ENCODE measurements around the gene HIP1.
"Not testable (repeated sequence)": the region's sequence is repeated elsewhere in the genome, so short reads cannot be mapped to it uniquely, and the experiment has no call there.

HIP1 gene

GRCh38 chr7:75575488-75576121, 163.1 kb downstream of the HIP1 start:
- DNase-seq (ENCODE audit: low spot score): no peak
- no peak for TF ChIP-seq CTCF (IDR thresholded peaks at IDR 0.05; ENCODE audit: poor library complexity, severe bottlenecking)

GRCh38 chr7:75573477-75574019, 165.2 kb downstream of the HIP1 start:
- Histone ChIP-seq H3K36me3 (ENCODE audit: low read depth) (no peaks in the 10 kb centered on the region), H3K9me3 (ENCODE audit: severe bottlenecking) (no peaks in the 10 kb centered on the region), H3K27me3 (ENCODE audit: insufficient read depth, poor library complexity, severe bottlenecking) (no peaks in the 10 kb centered on the region), H3K4me1 (ENCODE audit: insufficient read depth, poor library complexity, severe bottlenecking) (no peaks in the 10 kb centered on the region), H3K27ac (ENCODE audit: poor library complexity, severe bottlenecking) (no peak overlapping the region), H3K4me3 (ENCODE audit: severe bottlenecking) (no peak overlapping the region)
- ATAC-seq (ENCODE audit: low read depth): no peak
- DNase-seq (ENCODE audit: low spot score): no peak
- no peak for TF ChIP-seq CTCF (IDR thresholded peaks at IDR 0.05; ENCODE audit: poor library complexity, severe bottlenecking)

More at GRCh38 chr7:75575488-75576121, 163.1 kb downstream of the HIP1 start:
- H3K9me3 ChIP-seq (ENCODE audit: severe bottlenecking): no peaks in the 10 kb centered on the region
- H3K27ac ChIP-seq (ENCODE audit: poor library complexity, severe bottlenecking): no peak overlapping the region
- H3K36me3 ChIP-seq (ENCODE audit: low read depth): no peaks in the 10 kb centered on the region
- no peak for ATAC-seq (ENCODE audit: low read depth)
- no peak overlapping the region for H3K4me3 ChIP-seq (ENCODE audit: severe bottlenecking)
- no peaks in the 10 kb centered on the region for H3K27me3 ChIP-seq (ENCODE audit: insufficient read depth, poor library complexity, severe bottlenecking)
- H3K4me1 ChIP-seq (ENCODE audit: insufficient read depth, poor library complexity, severe bottlenecking): no peaks in the 10 kb centered on the region

- H3K27ac ChIP-seq (ENCODE audit: poor library complexity, severe bottlenecking): no peak overlapping the region
- no peaks in the 10 kb centered on the region for H3K27me3 ChIP-seq (ENCODE audit: insufficient read depth, poor library complexity, severe bottlenecking)
- H3K36me3 ChIP-seq (ENCODE audit: low read depth): no peaks in the 10 kb centered on the region
- H3K4me1 ChIP-seq (ENCODE audit: insufficient read depth, poor library complexity, severe bottlenecking): no peaks in the 10 kb centered on the region
- ATAC-seq (ENCODE audit: low read depth): no peak
- DNase-seq (ENCODE audit: low spot score): no peak
- no peak overlapping the region for H3K4me3 ChIP-seq (ENCODE audit: severe bottlenecking)
- TF ChIP-seq CTCF (IDR thresholded peaks at IDR 0.05; ENCODE audit: poor library complexity, severe bottlenecking): no peak
- H3K9me3 ChIP-seq (ENCODE audit: severe bottlenecking): no peaks in the 10 kb centered on the region
These were observed 165.9 kb downstream of the HIP1 start for GRCh38 chr7:75572814-75573213.

GRCh38 chr7:75572396-75572795, 166.3 kb downstream of the HIP1 start:
- TF ChIP-seq CTCF (IDR thresholded peaks at IDR 0.05; ENCODE audit: poor library complexity, severe bottlenecking): no peak
- Histone ChIP-seq H3K9me3 (ENCODE audit: severe bottlenecking) (no peaks in the 10 kb centered on the region), H3K36me3 (ENCODE audit: low read depth) (no peaks in the 10 kb centered on the region), H3K4me1 (ENCODE audit: insufficient read depth, poor library complexity, severe bottlenecking) (no peaks in the 10 kb centered on the region), H3K27me3 (ENCODE audit: insufficient read depth, poor library complexity, severe bottlenecking) (no peaks in the 10 kb centered on the region), H3K27ac (ENCODE audit: poor library complexity, severe bottlenecking) (no peak overlapping the region), H3K4me3 (ENCODE audit: severe bottlenecking) (no peak overlapping the region)
- no peak for DNase-seq (ENCODE audit: low spot score)
- ATAC-seq (ENCODE audit: low read depth): no peak

GRCh38 chr7:75571209-75571608, 167.5 kb downstream of the HIP1 start:
- H3K36me3 ChIP-seq (ENCODE audit: low read depth): peaks cover 7% of the 10 kb centered on the region
- H3K4me3 ChIP-seq (ENCODE audit: severe bottlenecking): no peak overlapping the region
- no peak for TF ChIP-seq CTCF (IDR thresholded peaks at IDR 0.05; ENCODE audit: poor library complexity, severe bottlenecking)
- no peak for ATAC-seq (ENCODE audit: low read depth)
- no peak for DNase-seq (ENCODE audit: low spot score)
- no peak overlapping the region for H3K27ac ChIP-seq (ENCODE audit: poor library complexity, severe bottlenecking)
- H3K27me3 ChIP-seq (ENCODE audit: insufficient read depth, poor library complexity, severe bottlenecking): no peaks in the 10 kb centered on the region
- H3K9me3 ChIP-seq (ENCODE audit: severe bottlenecking): no peaks in the 10 kb centered on the region
- no peaks in the 10 kb centered on the region for H3K4me1 ChIP-seq (ENCODE audit: insufficient read depth, poor library complexity, severe bottlenecking)

- not testable (repeated sequence) for H3K27me3 ChIP-seq (ENCODE audit: insufficient read depth, poor library complexity, severe bottlenecking); DNase-seq (ENCODE audit: low spot score); H3K27ac ChIP-seq (ENCODE audit: poor library complexity, severe bottlenecking); ATAC-seq (ENCODE audit: low read depth); H3K4me3 ChIP-seq (ENCODE audit: severe bottlenecking); H3K9me3 ChIP-seq (ENCODE audit: severe bottlenecking)
- H3K36me3 ChIP-seq (ENCODE audit: low read depth): peaks cover 11% of the 10 kb centered on the region
- peaks cover 11% of the 10 kb centered on the region for H3K4me1 ChIP-seq (ENCODE audit: insufficient read depth, poor library complexity, severe bottlenecking)
These were observed 169.0 kb downstream of the HIP1 start for GRCh38 chr7:75569629-75570282.
